Liver (tissue), 9 donors: Measurements from ENCODE around the gene KLHDC10. TPM values are rescaled to one million over a fixed set of nuclear protein-coding genes. Genes with fewer than 3 reads are reported as not detected.

ENCODE experiments used
- DNase-seq: peaks from one replicate; pipeline ENCODE4 v3.0.0-alpha.2; 2017; ENCODE audit warnings: low spot score
- H3K27ac ChIP-seq, 2 donors: one replicate each; pipeline ENCODE4 v1.7.0; 2013; ENCODE audit warnings: inconsistent platforms in 2 of 2, low read length in 2 of 2, control low read depth in 1 of 2, low read depth in 1 of 2, mild to moderate bottlenecking in 1 of 2
- H3K27me3 ChIP-seq, 4 donors: one replicate each; pipeline versions ENCODE4 v1.6.1 to v1.7.0; 2013; ENCODE audit warnings: low read length in 3 of 4, inconsistent platforms in 1 of 4, mild to moderate bottlenecking in 1 of 4, moderate library complexity in 1 of 4; ENCODE audit not compliant: control insufficient read depth in 4 of 4, insufficient read depth in 4 of 4
- H3K36me3 ChIP-seq, 4 donors: one replicate each; pipeline versions ENCODE4 v1.6.1 to v1.7.0; 2013; ENCODE audit warnings: low read length in 3 of 4, mild to moderate bottlenecking in 3 of 4, low read depth in 1 of 4, moderate library complexity in 1 of 4; ENCODE audit not compliant: control insufficient read depth in 4 of 4, insufficient read depth in 3 of 4
- H3K4me1 ChIP-seq, 4 donors: one replicate each; pipeline versions ENCODE4 v1.6.1 to v1.7.0; 2013; ENCODE audit warnings: low read length in 3 of 4, mild to moderate bottlenecking in 3 of 4, moderate library complexity in 1 of 4; ENCODE audit not compliant: control insufficient read depth in 4 of 4, insufficient read depth in 4 of 4
- H3K4me3 ChIP-seq, 3 donors: one replicate each; pipeline versions ENCODE4 v1.6.1 to v1.7.0; 2013; ENCODE audit warnings: low read length in 3 of 3, control low read depth in 1 of 3, low read depth in 1 of 3, mild to moderate bottlenecking in 1 of 3
- H3K9ac ChIP-seq, 2 donors: one replicate each; pipeline ENCODE4 v1.7.0; 2013; ENCODE audit warnings: low read length in 2 of 2, mild to moderate bottlenecking in 2 of 2, moderate library complexity in 2 of 2, control low read depth in 1 of 2, low read depth in 1 of 2
- H3K9me3 ChIP-seq, 4 donors: one replicate each; pipeline versions ENCODE4 v1.6.1 to v1.7.0; 2013; ENCODE audit warnings: low read length in 3 of 4; ENCODE audit not compliant: control insufficient read depth in 4 of 4
- ATF3 ChIP-seq: IDR thresholded peaks from 2 replicates; pipeline ENCODE4 v1.6.1; 2016; ENCODE audit warnings: antibody characterized with exemption
- CTCF ChIP-seq: fragments of 150-350 bp; IDR thresholded peaks from 2 replicates; pipeline ENCODE4 v1.5.1; 2017; ENCODE audit warnings: improper control_type of control experiment, low read depth, low read length; ENCODE audit not compliant: missing input control
- EGR1 ChIP-seq, 2 donors: IDR thresholded peaks; 2 replicates each; pipeline ENCODE4 v1.6.1; 2016 to 2018; ENCODE audit warnings: antibody characterized with exemption in 2 of 2, low read depth in 2 of 2
- FOXA1 ChIP-seq: IDR thresholded peaks from 2 replicates; pipeline ENCODE4 v1.6.1; 2016; ENCODE audit warnings: antibody characterized with exemption
- FOXA2 ChIP-seq: IDR thresholded peaks from 2 replicates; pipeline ENCODE4 v1.6.1; 2016; ENCODE audit warnings: antibody characterized with exemption
- GABPA ChIP-seq, 2 donors: IDR thresholded peaks in 1 of 2; conservative IDR thresholded peaks in 1 of 2; 2 replicates each; pipeline ENCODE4 v1.6.1; 2016; ENCODE audit warnings: antibody characterized with exemption in 2 of 2, mild to moderate bottlenecking in 1 of 2, moderate library complexity in 1 of 2
- HNF4A ChIP-seq, 2 donors: conservative IDR thresholded peaks; 2 replicates each; pipeline ENCODE4 v1.6.1; 2016; ENCODE audit warnings: antibody characterized with exemption in 2 of 2, mild to moderate bottlenecking in 2 of 2
- HNF4G ChIP-seq: IDR thresholded peaks from 2 replicates; pipeline ENCODE4 v1.6.1; 2016; ENCODE audit warnings: antibody characterized with exemption
- JUND ChIP-seq, 2 donors: IDR thresholded peaks; 2 replicates each; pipeline ENCODE4 v1.6.1; 2016; ENCODE audit warnings: antibody characterized with exemption in 2 of 2
- MAX ChIP-seq: IDR thresholded peaks from 2 replicates; pipeline ENCODE4 v1.6.1; 2016; ENCODE audit warnings: antibody characterized with exemption
- NR2F2 ChIP-seq: IDR thresholded peaks from 2 replicates; pipeline ENCODE4 v1.6.1; 2016; ENCODE audit warnings: antibody characterized with exemption
- RAD21 ChIP-seq, 2 donors: IDR thresholded peaks; 2 replicates each; pipeline ENCODE4 v1.6.1; 2016; ENCODE audit warnings: antibody characterized with exemption in 2 of 2, mild to moderate bottlenecking in 2 of 2
- REST ChIP-seq: IDR thresholded peaks from 2 replicates; pipeline ENCODE4 v1.6.1; 2016; ENCODE audit warnings: antibody characterized with exemption, mild to moderate bottlenecking
- RXRA ChIP-seq, 2 donors: IDR thresholded peaks; 2 replicates each; pipeline ENCODE4 v1.6.1; 2017 to 2018; ENCODE audit warnings: antibody characterized with exemption in 2 of 2, mild to moderate bottlenecking in 1 of 2
- SP1 ChIP-seq: IDR thresholded peaks from 2 replicates; pipeline ENCODE4 v1.6.1; 2018; ENCODE audit warnings: antibody characterized with exemption, mild to moderate bottlenecking
- TAF1 ChIP-seq: conservative IDR thresholded peaks from 2 replicates; pipeline ENCODE4 v1.6.1; 2016; ENCODE audit warnings: antibody characterized with exemption, mild to moderate bottlenecking
- YY1 ChIP-seq: IDR thresholded peaks from 2 replicates; pipeline ENCODE4 v1.6.1; 2016; ENCODE audit warnings: antibody characterized with exemption, mild to moderate bottlenecking
- WGBS: extraction: QIAGEN DNeasy Blood & Tissue Kit; methylation state at CpG from one replicate; pipeline ENCODE4 v1.1.7; 2013; 5-methylcytosine and 5-hydroxymethylcytosine counted together
- polyA plus RNA-seq, 2 donors: library from polyadenylated mRNA; stranded (reverse) in 1 of 2; unstranded in 1 of 2; fragments of 200-250 nt in 1 of 2; fragments of >200 nt in 1 of 2; fragmentation: Nextera tagmentation in 1 of 2; extraction: Ambion mirVana in 1 of 2; gene quantifications; one replicate each; pipeline versions ENCODE4 v1.2.1 to v1.2.3, GENCODE V29; 2013 to 2015
- total RNA-seq, 2 donors: library from RNA; depleted of rRNA; stranded (reverse); fragments of >200 nt; gene quantifications; one replicate each; pipeline ENCODE4 v1.2.3, GENCODE V29; 2014
- donor health status: healthy.
- donor health status: healthy.
- donor health status: healthy.
- donor health status: healthy.
- donor health status: healthy.

KLHDC10 gene
- total and polyA plus RNA-seq, 4 donors: 10.8 to 31.2 (median 17.4) TPM

- Histone ChIP-seq H3K27ac (no peak overlapping the region), H3K9ac (no peak overlapping the region), H3K9me3 (no peaks in the 10 kb centered on the region), H3K4me3 (no peak overlapping the region), H3K27me3 (no peaks in the 10 kb centered on the region), H3K36me3 (no peaks in the 10 kb centered on the region), H3K4me1 (peaks cover 0 to 2% (median 0%) of the 10 kb centered on the region in 4 donors)
- TF ChIP-seq TAF1 (no peak), SP1 (no peak), EGR1 (IDR thresholded peaks at IDR 0.05; ENCODE audit: low read depth in 2 of 2) (no peak), RAD21 (IDR thresholded peaks at IDR 0.05) (no peak), ATF3 (no peak), REST (no peak), YY1 (no peak), RXRA (IDR thresholded peaks at IDR 0.05) (no peak), HNF4G (no peak), HNF4A (conservative IDR thresholded peaks at IDR 0.05) (no peak), FOXA1 (no peak), CTCF (no peak), JUND (IDR thresholded peaks at IDR 0.05) (no peak), MAX (no peak), GABPA (IDR thresholded peaks at IDR 0.05 in 1 of 2, conservative IDR thresholded peaks at IDR 0.05 in 1 of 2) (no peak)
- DNase-seq: no peak
- WGBS: 96% methylated on average over 11 of the region's 11 CpGs
These were observed 80.3 kb downstream of the KLHDC10 start for GRCh38 chr7:130150587-130150986.

GRCh38 chr7:130151591-130152492 is 81.5 kb downstream of the KLHDC10 start:
- Histone ChIP-seq H3K9me3 (peaks cover 0 to 3% (median 1%) of the 10 kb centered on the region in 4 donors), H3K4me3 (no peak overlapping the region), H3K4me1 (peaks cover 0 to 1% (median 0%) of the 10 kb centered on the region in 4 donors), H3K27me3 (no peaks in the 10 kb centered on the region), H3K9ac (no peak overlapping the region), H3K27ac (no peak overlapping the region), H3K36me3 (no peaks in the 10 kb centered on the region)
- 86% methylated on average over 5 of the region's 5 CpGs for WGBS
- DNase-seq: no peak
- no peak for TF ChIP-seq ATF3
- no peak for TF ChIP-seq MAX
- TF ChIP-seq YY1: no peak
- TF ChIP-seq RAD21 (IDR thresholded peaks at IDR 0.05): no peak
- TF ChIP-seq CTCF: no peak
- no peak for TF ChIP-seq GABPA (IDR thresholded peaks at IDR 0.05 in 1 of 2, conservative IDR thresholded peaks at IDR 0.05 in 1 of 2)
- no peak for TF ChIP-seq HNF4A (conservative IDR thresholded peaks at IDR 0.05)
- TF ChIP-seq FOXA2: no peak
- no peak for TF ChIP-seq REST
- no peak for TF ChIP-seq EGR1 (IDR thresholded peaks at IDR 0.05; ENCODE audit: low read depth in 2 of 2)
- no peak for TF ChIP-seq JUND (IDR thresholded peaks at IDR 0.05)
- TF ChIP-seq NR2F2: no peak
